Measurements from ENCODE around the gene ARHGAP26.

GRCh38 chr5:142857405-142857804, 87.2 kb downstream of the ARHGAP26 start:
- no peak for TF ChIP-seq CTCF (IDR thresholded peaks at IDR 0.05 in 8 of 11, conservative IDR thresholded peaks at IDR 0.05 in 3 of 11)
- no peak for TF ChIP-seq POLR2A (IDR thresholded peaks at IDR 0.05)
- TF ChIP-seq POLR2AphosphoS5 (IDR thresholded peaks at IDR 0.05), result no peak
